Embryonic facial prominence (tissue), 1 donor: ENCODE results near the gene PIGP.
"Not testable (repeated sequence)": the region's sequence is repeated elsewhere in the genome, so short reads cannot be mapped to it uniquely, and the experiment has no call there.

Source experiments
- DNase-seq: peaks from one replicate; pipeline ENCODE4 v3.0.0-alpha.2; 2016; ENCODE audit errors: extremely low spot score

PIGP gene

GRCh38 chr21:37044643-37045042, 28.2 kb downstream of the PIGP start:
- DNase-seq: no peak

- no peak for DNase-seq
Measured at GRCh38 chr21:37043818-37044217, 29.1 kb downstream of the PIGP start.

- no peak for DNase-seq
Measured at GRCh38 chr21:37041706-37042271, 31.1 kb downstream of the PIGP start.

GRCh38 chr21:37040212-37040611, 32.7 kb downstream of the PIGP start:
- DNase-seq: no peak

GRCh38 chr21:37039411-37040075, 33.3 kb downstream of the PIGP start:
- no peak for DNase-seq

GRCh38 chr21:37036177-37036576, 36.7 kb downstream of the PIGP start:
- DNase-seq: no peak

GRCh38 chr21:37034394-37034793, 38.5 kb downstream of the PIGP start:
- not testable (repeated sequence) for DNase-seq

GRCh38 chr21:37032877-37033471, 39.9 kb downstream of the PIGP start:
- DNase-seq: no peak

- no peak for DNase-seq
Measured at GRCh38 chr21:37032293-37032692, 40.6 kb downstream of the PIGP start.

GRCh38 chr21:37030864-37031263, 42.0 kb downstream of the PIGP start:
- DNase-seq: no peak

GRCh38 chr21:37028570-37028969, 44.3 kb downstream of the PIGP start:
- no peak for DNase-seq

GRCh38 chr21:37026499-37026898, 46.4 kb downstream of the PIGP start:
- DNase-seq: no peak

GRCh38 chr21:37017951-37018679, 54.8 kb downstream of the PIGP start:
- DNase-seq: no peak
